Posterior vena cava (tissue), 2 donors: Measurements from ENCODE around the gene NIM1K. TPM values are rescaled to one million over a fixed set of nuclear protein-coding genes. Genes with fewer than 3 reads are reported as not detected.
"Not testable (repeated sequence)": the region's sequence is repeated elsewhere in the genome, so short reads cannot be mapped to it uniquely, and the experiment has no call there.

Experiments
- DNase-seq: peaks from one replicate; pipeline ENCODE4 v3.0.0-alpha.2; 2020; ENCODE audit warnings: low spot score
- intact Hi-C, 2 donors: fragments of 100-400 bp; cut with DNase I; formaldehyde crosslinking; loops; one replicate each; pipeline versions ENCODE4 v1.14.1 to v1.14.2; 2022 to 2023
- long read RNA-seq, 2 donors: library from polyadenylated mRNA; unstranded; transcript quantifications; one replicate each; pipeline ENCODE4 v2.0.0, GENCODE V29; 2020 to 2021
- total RNA-seq, 2 donors: library from RNA; stranded (reverse); fragmentation: NEBNext Ultra II Directional; extraction: Animal tissue kit (Norgen Biotek cat#: 25700); gene quantifications; one replicate each; pipeline ENCODE4 v1.2.1, GENCODE V29; 2021
- donor health status: DM: yes; HTN: yes; CAD: no.
- donor health status: DM: yes; HTN: yes; CAD: no.

NIM1K gene
- under 1 TPM; 0.67 to 0.83 TPM for total RNA-seq
- long read RNA-seq, donor 1, result 0 reads
- long read RNA-seq, donor 2, result 0 reads

GRCh38 chr5:43191740-43192557 is at the start of gene NIM1K:
Gene NIM1K (plus strand): TSS chr5:43192225. CDS start chr5:43245776, 53,551 bp downstream.
- peak; percentile 85 for DNase-seq
- intact Hi-C loops, result no loop called here

GRCh38 chr5:43145071-43145470 is 47.0 kb upstream of the NIM1K start:
- intact Hi-C loops, result no loop called here
- no peak for DNase-seq

GRCh38 chr5:43146958-43147357 is 45.1 kb upstream of the NIM1K start:
- no peak for DNase-seq
- intact Hi-C loops, result no loop called here

GRCh38 chr5:43148417-43148816 is 43.6 kb upstream of the NIM1K start:
- intact Hi-C loops, result no loop called here
- no peak for DNase-seq

GRCh38 chr5:43149231-43149630 is 42.8 kb upstream of the NIM1K start:
- no peak for DNase-seq
- intact Hi-C loops, result no loop called here

- no peak for DNase-seq
- intact Hi-C loops, result no loop called here
Observed at GRCh38 chr5:43150075-43150474, 42.0 kb upstream of the NIM1K start.

- DNase-seq, result no peak
- intact Hi-C loops, result no loop called here
Observed at GRCh38 chr5:43150748-43151147, 41.3 kb upstream of the NIM1K start.

GRCh38 chr5:43152946-43153345 is 39.1 kb upstream of the NIM1K start:
- no peak for DNase-seq
- intact Hi-C loops, result no loop called here

GRCh38 chr5:43154469-43154868 is 37.6 kb upstream of the NIM1K start:
- intact Hi-C loops, result no loop called here
- DNase-seq, result no peak

- intact Hi-C loops, result no loop called here
- DNase-seq, result no peak
Observed at GRCh38 chr5:43155394-43156096, 36.5 kb upstream of the NIM1K start.

GRCh38 chr5:43156388-43156787 is 35.6 kb upstream of the NIM1K start:
- intact Hi-C loops, result no loop called here
- no peak for DNase-seq

- no peak for DNase-seq
- intact Hi-C loops, result no loop called here
Observed at GRCh38 chr5:43157068-43157467, 35.0 kb upstream of the NIM1K start.

- intact Hi-C loops, result loop anchor here in 1 of 2 donors (5.0 kb wide), 1 partner anchor 589 kb away; no protein-coding TSS in a partner anchor
- no peak for DNase-seq
Observed at GRCh38 chr5:43161244-43161643, 30.8 kb upstream of the NIM1K start.

GRCh38 chr5:43164801-43165200 is 27.2 kb upstream of the NIM1K start:
- intact Hi-C loops, result loop anchor here in 1 of 2 donors (5.0 kb wide), 1 partner anchor 592 kb away; no protein-coding TSS in a partner anchor
- DNase-seq, result not testable (repeated sequence)

- intact Hi-C loops, result no loop called here
- no peak for DNase-seq
Observed at GRCh38 chr5:43165323-43165722, 26.7 kb upstream of the NIM1K start.

- no peak for DNase-seq
- intact Hi-C loops, result no loop called here
Observed at GRCh38 chr5:43168175-43168574, 23.9 kb upstream of the NIM1K start.

GRCh38 chr5:43171451-43171850 is 20.6 kb upstream of the NIM1K start:
- intact Hi-C loops, result no loop called here

GRCh38 chr5:43171926-43172325 is 20.1 kb upstream of the NIM1K start:
- DNase-seq, result no peak
- intact Hi-C loops, result no loop called here

More at GRCh38 chr5:43171451-43171850, 20.6 kb upstream of the NIM1K start:
- DNase-seq, result no peak

- intact Hi-C loops, result no loop called here
- DNase-seq, result no peak
Observed at GRCh38 chr5:43172779-43173178, 19.2 kb upstream of the NIM1K start.

- DNase-seq, result no peak
- intact Hi-C loops, result no loop called here
Observed at GRCh38 chr5:43174586-43174985, 17.4 kb upstream of the NIM1K start.

- intact Hi-C loops, result no loop called here
- DNase-seq, result no peak
Observed at GRCh38 chr5:43179836-43180235, 12.2 kb upstream of the NIM1K start.
